ENCODE results near the gene NOL8.
A peak's percentile ranks its signal among the peaks of the same experiment; 100 is the strongest.

Gene NOL8

DNA sequence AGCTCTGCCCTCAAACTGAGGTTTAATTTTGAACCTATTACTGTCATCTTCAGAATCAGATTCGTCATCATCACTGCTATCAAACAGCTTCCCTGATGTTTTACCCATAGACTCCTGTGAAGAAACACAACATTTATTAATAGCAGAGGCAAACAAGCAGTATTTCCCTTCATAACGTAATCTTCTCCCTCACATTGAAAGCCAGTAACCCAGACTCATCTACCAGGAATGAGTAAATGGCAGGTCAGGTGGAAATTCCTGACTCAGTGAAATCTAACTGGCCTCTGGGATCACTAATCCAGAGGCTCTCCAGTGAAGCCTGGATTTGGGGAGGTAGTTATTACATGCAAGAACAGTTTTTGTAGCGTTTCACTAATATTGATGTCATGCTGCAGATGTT is 14.6 kb downstream of the NOL8 start:
- DNase-seq: no peak

DNA sequence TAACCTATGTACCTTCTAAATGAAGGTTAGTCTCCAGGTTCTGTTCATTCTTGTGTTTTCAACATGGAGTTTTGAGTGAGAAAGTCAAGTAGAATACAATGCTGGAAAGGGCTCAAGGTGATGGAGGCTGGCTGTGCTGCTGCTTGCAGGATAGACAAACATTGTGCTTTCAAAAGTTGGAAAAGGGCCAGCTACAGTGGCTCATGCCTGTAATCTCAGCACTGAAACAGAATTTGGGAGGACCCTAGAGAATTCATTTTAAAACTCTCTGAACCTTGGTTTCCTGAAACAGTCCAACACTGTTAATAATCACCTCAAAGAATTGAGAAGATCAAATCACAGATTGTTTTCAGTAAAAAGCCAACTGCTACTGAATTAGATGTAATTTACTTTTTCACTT is 16.3 kb downstream of the NOL8 start:
- DNase-seq: no peak

DNA sequence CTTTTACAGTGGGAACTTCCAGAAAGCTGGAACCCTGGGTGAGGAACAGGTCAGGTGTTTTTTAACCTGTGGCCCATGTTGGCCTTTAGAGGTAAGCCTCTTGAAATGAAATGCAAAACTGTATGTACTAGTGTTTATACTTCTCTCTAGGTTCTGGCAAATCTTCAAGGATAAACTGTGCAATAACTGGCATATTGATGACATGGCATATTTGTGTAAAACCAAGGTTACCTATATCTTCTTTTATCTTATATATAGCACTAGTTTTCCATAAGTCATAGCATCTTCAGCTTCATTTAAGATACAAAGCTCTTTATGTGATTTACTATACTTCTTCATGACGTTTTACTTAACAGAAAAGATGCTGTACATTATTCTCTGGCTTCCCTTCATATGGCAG is 24.2 kb downstream of the NOL8 start:
- no peak for DNase-seq

DNA sequence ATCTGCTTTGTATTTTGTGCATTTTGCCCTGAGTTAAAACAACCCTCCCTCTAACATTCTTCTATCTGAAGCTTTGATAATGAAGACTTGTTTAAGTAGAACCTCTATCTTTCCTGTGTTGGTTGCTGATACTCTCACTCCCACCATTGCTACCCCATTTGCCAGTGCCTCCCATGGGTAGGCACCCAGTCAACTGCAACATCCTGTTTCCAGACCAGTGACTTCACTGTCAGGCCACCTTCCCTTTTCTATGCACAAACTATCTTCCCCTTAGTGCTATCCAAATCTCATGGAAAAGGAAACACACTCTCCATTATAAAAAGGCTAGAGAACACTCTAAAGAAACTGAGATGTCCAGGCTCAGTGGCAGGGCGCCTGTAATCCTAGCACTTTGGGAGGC is 26.0 kb downstream of the NOL8 start:
- DNase-seq: no peak

DNA sequence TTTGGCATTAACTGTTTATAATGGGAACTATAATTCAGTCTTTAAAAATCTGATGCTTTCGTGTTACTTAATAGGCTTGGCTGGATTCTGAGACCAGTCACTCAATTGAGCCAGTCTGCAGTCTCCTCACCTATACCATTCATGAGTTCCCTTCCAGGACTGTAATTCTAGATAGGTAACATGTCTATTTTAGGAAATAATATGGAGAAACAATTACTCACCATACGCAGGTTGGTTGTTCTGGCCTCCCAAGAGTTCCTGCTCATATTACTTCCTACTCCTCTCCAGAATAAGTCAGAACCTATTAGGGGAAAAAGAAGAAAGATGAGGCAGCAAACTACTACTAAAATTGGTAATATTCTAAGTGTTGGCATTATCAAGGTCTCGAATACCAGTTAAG is 27.1 kb downstream of the NOL8 start:
- no peak for DNase-seq

DNA sequence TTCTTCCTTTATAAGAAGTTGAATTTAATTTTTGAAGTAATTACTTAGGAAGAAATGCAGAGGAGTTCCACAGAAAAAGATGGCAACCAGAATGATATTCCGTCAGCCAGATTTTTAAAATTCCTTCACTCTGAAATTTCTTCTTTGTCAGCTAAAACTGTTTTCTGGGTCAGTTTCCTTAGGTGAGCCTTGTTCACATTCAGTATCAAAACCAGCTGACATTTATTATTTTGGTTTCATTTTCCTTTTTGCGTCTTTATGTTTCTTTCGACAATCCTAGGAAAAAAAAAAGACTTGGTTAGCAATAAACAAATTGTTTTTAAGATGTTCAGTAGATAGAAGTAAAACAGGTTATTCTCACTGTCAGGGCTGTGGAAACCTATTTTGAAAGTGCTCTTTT is 27.5 kb downstream of the NOL8 start:
- no peak for DNase-seq

DNA sequence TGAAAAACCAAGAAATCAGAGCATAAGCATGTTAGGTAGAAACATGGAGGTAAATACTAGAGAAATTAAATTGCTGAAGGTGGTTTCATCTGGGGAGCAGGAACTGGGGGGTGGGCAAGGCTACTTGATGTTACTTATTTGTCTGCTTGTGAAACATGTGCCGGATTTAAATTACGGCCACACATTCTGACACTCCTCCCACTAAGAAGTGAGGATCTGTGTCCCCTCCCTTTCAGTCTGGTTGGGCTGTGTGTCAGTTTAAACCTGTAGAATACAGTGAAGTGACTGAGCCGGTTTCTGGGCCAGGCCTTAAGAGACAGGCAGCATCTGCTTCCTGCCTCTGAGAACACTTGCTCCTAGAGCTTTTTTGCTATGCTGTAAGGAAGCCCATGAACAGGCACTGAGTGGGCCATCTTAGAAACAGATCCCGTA is 29.3 kb downstream of the NOL8 start:
- DNase-seq: peak; percentile 42

DNA sequence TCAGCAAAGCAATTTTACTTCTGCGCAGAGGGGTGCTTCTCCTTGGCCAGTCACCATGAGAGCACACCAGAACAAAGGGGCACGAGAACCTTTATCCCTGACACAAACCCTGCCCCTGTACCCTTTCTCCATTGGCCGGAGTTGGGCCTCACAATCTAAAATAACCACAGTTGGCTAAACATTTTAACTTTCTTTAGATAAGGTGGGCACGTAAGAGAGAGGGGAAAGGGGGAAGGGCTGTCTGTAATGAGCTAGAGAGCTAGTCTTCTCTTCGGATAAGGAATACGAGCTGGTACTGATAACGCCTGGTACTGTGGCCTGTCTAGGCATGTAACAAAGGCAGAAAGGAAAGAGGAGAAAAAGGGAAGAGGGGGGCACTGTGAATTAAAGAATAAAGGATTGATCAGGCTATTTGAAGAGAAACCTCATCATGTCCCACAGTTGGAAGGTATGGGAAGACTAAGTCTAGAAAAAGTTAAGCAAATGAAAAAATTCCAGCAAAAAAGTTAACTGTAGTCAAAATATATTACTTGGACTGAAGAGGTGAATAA is 29.8 kb downstream of the NOL8 start:
- DNase-seq: no peak

DNA sequence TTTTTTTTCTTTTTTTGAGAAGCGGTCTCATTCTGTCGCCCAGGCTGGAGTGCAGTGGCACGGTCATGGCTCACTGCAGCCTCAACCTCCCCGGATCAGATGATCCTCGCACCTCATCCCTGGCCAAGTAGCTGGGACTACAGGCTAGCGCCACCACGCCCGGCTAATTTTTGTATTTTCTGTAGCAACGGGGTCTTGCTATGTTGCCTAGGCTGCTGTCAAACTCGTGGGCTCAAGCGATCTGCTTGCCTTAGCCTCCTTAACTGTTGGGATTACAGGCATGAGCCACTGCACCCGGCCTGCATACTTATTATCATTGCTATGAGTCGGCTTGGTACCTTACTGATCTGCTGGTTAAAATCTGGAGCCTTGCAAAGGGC is 30.9 kb downstream of the NOL8 start:
- DNase-seq: no peak

DNA sequence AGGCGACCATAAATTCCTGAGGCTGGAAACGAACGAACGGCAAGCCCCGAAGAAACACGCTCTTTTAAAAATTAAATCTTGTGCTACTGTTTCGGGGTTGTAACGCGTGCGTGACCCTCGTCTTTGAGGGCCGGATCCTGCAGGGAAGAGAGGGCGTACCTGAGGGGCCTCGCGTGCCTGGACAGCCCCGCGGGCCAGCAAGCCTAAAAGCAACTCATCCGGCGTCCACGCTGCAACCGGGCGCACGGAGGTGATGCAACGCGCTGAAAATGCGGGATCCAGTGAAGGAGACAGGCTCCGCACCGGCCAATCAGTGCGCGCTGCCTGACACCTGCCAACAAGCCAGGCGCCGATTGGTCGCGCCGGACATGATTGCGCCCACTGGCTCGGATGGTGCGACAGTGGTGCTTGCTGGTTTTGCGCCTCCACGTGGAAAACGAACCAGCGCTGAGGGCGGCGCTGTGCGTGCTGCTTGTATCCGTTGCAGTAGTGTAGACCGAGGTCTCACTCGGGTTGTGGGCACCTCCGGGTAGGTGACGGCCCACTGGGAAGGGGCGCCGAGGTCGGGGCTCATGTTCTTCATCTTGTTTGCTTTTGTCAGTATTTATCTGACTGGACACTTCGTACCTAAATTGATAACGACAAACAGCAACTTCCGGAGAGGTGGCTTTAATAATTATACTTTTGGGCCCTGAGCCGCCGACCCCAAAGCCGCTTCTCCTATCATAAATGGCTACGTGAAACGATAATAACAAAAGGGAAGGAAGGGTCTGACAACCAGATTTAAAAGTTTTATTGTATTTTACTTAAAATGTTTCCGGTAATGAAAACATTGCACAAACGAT is 31.5 kb downstream of the NOL8 start, which contains the start of gene IARS1:
IARS1 (minus strand) TSS at position 246 of the 845 bp plus-strand sequence. CDS start 4,278 bp downstream, outside the sequence.
- peak; percentile 92 for DNase-seq

DNA sequence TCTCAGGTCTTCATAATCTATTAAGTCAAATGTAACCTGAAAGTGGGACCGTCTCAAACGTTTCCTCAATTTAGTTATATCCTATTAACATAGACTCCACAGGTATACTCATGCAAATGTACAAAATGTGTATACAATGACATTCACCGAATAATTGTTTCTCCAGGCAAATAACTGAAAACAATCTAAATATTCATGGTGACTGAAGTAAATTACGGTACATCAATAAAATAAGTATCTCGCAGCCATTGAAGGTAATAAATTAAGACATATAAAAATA is 32.1 kb downstream of the NOL8 start:
- no peak for DNase-seq

DNA sequence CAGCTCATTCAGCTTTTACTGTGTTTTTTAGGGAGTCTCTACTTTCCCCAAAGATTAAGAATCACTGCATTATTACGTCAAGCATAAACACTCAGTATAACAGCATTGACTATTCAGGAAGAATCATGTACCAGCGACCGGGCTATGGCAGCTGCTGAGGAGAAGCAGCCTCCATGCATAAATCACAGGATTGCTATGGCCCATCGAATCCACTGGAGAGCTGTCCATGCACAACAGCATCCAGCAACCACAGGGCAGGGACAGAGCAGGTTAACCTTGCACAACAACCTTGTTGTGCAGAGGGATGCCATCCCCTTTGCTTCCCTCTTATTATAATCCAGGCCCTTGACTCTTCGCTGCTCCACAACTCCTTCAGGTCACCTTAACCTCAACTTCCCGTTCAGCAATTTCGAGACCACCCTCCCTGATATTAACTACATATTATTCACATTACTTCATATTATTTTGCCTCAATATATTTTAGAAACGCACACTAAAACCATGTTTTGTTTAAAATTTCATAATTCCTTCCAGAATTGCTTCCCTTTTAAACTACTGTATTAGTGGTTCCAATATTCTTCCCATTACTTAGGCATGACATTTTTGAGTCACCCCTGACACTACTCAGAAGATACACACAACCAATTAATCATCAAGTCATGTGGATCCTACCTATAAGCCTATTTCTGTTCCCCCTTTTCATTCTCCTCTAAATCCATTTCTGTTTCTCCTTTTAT is 32.6 kb downstream of the NOL8 start:
- no peak for DNase-seq

DNA sequence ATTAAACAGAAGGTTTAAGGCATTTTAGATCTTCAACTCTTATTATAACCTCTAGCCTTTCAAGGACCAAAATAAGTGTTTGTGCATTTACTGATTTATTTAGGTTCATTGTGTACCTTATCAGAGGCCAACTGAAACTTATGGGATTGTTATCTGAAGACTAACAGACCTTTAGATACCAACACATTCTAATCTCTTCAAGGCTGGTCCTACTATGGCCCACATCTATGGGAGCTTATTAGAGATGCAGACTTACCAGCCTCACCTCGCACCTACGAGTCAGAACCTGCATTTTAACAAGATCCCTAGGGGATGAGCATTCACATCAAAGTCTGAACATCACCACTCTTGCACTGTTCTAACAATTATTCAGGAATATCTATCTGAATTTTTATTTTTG is 33.6 kb downstream of the NOL8 start:
- DNase-seq: no peak

DNA sequence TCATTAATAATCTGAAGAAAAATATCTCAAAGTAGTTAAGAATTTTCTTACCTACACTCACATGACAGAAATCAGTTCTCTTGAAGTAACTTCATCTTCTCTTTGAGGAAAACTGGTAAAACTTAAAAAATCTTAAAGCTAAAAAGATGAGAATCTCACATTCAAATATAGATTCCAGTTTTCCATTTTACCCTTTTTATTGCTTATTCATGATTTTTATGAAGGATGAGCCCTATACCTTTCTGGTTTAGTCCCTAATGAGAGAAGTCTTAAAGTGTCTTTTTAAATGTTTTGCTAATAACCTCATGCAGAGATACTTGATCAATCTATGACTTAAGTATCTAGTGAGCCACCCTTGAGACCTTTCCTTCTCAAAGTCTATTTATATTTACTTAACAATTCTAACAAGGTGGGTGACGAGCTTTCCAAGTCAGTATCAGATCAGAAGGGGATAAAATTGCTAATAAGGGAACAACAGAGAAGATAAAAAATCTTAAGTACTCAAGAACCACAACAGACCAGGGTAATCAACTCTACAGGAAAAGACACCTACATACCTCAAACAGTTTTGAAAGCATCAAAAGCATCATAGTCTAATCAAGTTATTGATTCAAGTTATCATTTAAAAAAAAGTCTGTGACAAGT is 34.2 kb downstream of the NOL8 start:
- DNase-seq: no peak

DNA sequence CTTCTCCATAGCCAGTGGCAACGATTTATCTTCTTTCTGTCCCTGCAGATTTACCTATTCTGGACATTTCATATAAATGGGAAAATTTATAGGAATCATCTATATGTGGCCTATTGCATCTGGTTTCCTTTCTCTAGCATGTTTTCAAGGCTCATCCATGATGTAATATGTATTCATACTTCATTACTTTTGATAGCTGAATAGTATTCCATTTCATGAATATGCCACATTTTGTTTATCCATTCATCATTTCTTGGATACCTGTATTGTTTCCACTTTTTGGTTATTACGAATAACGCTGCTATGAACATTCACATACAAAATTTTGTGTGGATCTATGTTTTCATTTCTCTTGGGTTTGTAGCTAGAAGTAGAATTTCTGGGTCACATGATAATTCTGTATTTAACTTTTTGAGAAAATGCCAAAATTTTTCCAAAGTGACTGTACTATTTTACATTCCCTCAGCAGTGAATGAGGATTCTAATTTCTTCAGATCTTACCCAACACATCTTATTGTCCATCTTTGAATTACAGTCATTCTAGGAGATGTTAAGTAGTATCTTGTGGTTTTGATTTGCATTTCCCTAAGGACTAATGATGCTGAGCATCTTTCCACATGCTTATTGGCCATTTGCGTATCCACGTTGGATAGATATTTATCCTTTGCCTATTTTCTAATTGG is 35.3 kb downstream of the NOL8 start:
- no peak for DNase-seq

DNA sequence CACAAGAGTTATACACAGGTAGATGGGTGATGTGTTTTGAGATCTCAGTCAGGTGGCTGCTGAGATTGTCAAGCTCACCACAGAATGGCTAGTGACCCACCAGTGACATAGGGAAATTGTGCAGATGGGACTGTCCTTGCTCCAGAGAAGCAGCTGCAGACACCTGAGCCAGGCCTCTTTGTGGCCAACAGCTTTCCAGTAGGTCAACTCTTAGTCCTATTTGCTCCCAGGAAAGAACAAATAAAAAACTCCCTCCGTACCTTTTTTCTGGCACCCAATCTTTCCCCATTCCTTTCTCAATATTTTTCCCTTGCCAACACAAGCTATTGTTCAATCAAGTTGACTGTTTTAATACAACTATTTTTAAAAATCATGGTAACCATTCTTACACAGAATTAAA is 45.8 kb downstream of the NOL8 start:
- DNase-seq: no peak

DNA sequence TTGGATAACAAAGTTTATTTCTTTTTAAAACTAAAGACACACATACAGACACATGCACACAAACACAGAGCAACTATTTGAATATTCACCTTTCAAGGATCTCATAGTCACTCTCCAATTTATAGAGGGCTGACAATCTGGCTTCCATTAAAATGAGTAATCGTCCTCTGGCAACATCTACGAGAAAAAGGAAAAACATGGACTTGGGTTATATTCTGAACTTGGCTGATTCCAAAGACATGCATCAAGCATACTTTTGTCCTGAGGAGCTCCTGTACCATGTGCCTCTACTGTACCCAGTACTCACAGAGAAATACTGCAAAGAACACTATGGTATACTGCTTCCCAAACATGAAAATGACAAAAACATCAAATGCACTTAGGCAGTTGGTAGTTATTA is 47.0 kb downstream of the NOL8 start:
- no peak for DNase-seq

DNA sequence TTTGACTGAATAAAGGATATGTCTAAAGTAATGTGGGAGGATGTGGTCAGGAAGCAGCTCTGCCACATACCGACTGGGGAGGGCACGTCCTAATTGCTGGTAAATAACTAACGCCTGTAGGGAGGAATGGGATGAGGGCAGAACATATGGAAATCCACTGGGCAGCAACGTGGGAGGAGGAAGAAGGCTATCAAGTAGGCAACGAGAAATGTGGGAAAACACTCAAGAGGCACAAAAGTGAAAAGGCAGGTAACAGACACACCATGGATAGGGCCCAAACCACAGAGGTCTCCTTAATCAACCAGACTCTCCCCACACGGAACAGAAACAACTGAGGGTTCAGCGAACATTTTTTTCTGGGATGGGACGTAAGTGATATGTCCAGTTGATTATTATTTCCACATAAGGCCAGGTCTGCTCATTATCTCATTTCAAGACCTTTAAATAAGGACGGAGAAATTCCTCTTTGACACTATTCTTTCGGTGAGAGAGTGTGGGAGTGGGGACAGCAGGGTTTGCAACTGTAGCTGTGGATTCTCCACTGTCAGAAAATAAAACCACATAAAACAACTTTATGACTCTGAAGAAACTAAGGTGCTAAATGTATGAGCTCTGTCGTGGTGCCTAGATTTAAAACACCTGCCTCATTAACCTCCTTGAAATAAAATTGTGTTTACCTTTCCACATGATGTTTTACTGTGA is 48.7 kb downstream of the NOL8 start:
- no peak for DNase-seq

DNA sequence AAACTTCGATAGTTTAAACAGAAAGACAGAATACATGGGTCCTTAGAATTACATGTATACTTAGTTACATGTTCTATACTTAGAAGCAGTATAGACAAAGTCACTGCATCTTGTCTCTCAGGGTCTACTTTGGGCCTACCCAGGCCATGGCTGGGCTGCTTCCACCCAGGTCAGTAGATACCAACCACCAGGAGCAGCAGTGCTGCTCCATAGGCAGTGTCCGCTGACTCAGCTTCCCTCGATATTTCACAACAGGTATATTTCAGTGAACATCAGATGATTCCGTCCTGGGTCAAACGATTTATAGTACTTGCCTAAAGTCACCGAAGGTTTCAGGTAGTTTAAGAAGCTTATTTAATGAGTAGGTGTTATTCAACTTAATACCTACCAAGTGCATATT is 49.6 kb downstream of the NOL8 start:
- DNase-seq: no peak

DNA sequence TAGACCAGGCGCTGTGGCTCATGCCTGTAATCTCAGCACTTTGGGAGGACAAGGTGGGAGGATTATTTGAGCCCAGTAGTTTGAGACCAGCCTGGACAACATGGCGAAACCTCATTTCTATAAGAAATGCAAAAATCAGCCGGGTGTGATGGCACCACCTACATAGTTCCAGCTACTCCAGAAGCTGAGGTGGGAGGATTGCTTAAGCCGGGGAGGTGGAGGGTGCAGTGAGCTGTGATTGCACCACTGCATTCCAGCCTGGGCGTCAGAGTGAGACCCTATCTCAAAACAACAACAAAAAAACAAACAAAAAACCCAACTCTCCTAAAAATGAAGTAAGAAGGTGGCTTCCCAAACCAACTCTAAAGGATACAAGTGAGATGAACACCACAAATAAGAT is 54.6 kb downstream of the NOL8 start:
- DNase-seq: no peak

DNA sequence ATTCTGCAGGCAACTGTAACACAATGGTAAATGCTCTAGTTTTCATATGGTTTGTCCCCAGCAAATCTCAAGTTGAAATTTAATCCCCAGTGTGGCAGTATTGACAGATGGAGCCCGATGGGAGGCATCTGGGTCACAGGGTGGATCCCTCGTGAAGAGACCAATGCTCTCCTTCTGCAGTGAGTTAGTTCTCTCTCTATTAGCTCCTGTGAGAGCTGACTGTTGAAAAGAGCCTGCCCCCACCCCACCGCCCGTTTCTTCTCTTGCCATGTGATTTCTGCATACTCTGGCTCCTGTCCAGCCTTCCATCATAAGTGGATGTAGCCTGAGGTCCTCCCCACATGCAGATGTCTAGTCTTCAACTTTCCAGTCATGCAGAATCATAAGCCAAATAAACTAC is 58.7 kb downstream of the NOL8 start:
- no peak for DNase-seq

DNA sequence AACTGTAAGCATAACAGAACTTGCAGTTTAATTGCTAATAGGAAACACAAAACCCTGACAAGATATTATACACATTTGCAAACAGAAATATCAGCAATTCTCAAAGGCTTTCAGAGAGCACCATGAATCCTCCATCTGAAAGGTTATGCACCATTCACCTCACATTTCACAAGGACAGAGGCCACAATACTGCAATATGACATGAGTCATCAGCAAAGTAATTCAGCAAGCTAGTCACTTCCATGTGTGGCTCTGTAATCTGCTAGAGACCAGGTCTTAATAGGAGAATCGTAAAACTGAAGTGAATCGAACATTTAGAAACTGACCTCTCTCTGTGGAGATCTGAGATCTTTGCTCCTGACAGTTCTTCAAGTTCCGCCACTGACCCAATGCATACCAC is 60.0 kb downstream of the NOL8 start:
- DNase-seq: no peak

DNA sequence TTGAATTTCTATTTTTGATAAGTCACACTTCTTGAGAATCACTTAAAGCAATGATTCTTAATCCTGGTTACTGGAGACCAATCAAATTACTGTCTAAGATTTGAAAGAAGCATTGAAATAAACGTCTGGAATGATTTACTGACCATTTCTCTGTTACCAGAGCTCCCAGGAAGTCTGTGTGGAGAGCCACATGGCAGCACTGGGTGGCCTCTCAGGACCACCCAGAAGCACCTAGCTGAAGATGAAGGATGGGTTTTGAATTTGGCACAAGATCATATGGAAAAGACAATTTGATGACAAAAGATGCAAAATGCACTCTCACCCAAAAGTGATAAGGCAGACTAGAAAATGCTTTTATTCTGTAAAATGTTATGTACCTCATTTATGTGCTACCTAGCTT is 62.0 kb downstream of the NOL8 start:
- no peak for DNase-seq

All from NCI-H510A treated with DMSO at 0.1 percent for 48 hours (cell line).